Measurements from ENCODE around the gene B3GNT8. TPM values are rescaled to one million over a fixed set of nuclear protein-coding genes. Genes with fewer than 3 reads are reported as not detected.

The B3GNT8 gene
- polyA plus RNA-seq, 3 donors from 2014 or later, result 0.23 to 1.3 TPM; not detected in 1

DNA sequence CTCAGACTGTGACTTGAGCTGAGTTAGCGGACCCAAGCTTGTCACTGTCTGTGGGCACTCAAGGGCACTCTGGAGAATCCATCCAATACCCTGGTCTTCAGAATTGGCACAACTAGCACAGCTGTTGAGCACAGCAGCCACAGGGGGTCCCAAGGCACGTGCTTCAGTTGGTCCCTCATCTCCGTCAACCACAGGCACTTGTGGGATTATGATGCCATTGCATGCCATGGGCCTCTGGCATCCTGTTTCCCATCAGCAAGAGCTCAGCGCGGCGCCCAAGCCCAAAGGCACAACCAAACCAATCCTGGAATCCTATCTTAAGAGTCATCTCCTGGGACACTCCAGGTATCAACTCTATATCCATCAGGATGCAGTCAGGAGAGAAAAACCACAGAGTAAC is 3.7 kb upstream of the B3GNT8 start:
- peaks cover 6 to 16% (median 6%) of the 10 kb centered on the region in 3 donors for H3K36me3 Mint-ChIP-seq
- H3K27me3 Mint-ChIP-seq (ENCODE audit: low read depth in 3 of 3), result peaks cover 3 to 7% (median 5%) of the 10 kb centered on the region in 3 donors
- H3K9me3 Mint-ChIP-seq, result no peaks in the 10 kb centered on the region
- H3K4me3 Mint-ChIP-seq, result no peak overlapping the region
- peak overlapping the region in 1 of 6 donors; percentile 29 for H3K27ac Mint-ChIP-seq
- H3K4me1 Mint-ChIP-seq, result peaks cover 27 to 43% of the 10 kb centered on the region in 2 donors
- no peak for DNase-seq

DNA sequence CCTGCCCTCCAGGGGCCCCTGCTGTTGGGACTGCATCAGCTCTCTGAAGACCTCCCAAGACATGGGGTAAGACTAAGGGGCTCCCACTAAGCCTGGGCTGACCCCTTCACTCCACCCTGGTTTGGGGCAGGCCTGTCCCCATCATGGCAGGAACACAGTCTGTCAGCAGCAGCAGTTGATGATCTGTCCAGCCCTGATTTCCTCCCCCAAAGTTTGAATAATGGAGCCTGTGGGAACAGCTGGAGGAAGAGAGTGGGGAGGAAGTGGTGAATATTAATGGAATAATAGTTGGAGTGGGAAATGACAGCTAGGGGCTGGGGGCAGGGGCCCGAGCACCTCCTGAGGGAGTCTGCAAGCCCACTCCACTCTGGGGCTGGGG is 1.3 kb upstream of the B3GNT8 start:
- peaks cover 5 to 9% (median 5%) of the 10 kb centered on the region in 3 donors for H3K27me3 Mint-ChIP-seq (ENCODE audit: low read depth in 3 of 3)
- DNase-seq, result no peak
- H3K4me3 Mint-ChIP-seq, result peak overlapping the region in 4 of 5 donors; percentile 29 to 69 (median 48)
- H3K4me1 Mint-ChIP-seq, result peaks cover 35 to 37% of the 10 kb centered on the region in 2 donors
- peaks cover 3 to 12% (median 6%) of the 10 kb centered on the region in 3 donors for H3K36me3 Mint-ChIP-seq
- H3K9me3 Mint-ChIP-seq, result no peaks in the 10 kb centered on the region
- H3K27ac Mint-ChIP-seq, result peak overlapping the region in 3 of 6 donors; percentile 58 to 74 (median 61)

DNA sequence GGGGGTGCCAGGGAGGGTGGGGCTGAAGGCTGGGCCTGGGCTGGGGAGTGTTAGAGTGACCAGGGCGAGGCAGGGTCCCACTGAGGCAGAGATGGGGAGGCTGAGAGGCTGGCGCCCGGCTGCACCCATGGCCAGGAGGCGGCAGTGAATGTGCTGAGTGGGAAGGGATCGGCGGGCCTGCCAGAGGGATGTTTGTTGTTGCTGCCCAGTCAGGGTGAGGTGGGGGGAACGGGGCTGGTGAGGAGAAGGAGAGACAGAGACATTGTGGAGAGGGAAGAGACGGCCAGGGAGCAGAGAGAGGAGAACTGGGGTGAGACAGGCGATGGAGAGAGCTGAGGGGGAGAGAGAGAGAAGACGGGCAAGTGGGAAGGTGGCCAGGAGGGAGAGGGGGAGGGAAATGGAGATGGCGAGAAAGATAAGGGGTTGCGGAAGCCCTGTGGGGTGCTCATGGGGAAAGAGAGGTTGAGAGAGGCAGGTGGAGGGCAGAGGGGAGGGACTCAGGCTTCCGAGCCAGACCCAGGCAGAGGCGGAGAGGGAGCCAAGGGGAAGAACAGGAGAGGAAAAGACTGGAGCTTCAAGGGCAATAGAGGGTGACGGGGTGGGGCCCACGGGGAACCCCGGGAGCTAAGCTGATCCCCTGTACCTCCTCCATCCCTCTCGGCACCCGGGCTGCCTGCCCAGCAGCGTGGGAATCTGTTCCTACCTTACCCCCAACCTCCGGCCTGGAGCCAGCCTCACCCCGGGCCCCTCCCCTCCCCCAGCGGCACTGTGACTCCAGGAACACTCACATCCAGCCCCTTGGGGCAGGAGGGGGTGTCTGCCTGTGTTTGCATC is 690 bp upstream of the B3GNT8 start:
- peaks cover 5 to 9% (median 5%) of the 10 kb centered on the region in 3 donors for H3K27me3 Mint-ChIP-seq (ENCODE audit: low read depth in 3 of 3)
- peaks cover 3 to 12% (median 6%) of the 10 kb centered on the region in 3 donors for H3K36me3 Mint-ChIP-seq
- peak overlapping the region; percentile 74 to 97 (median 91) for H3K27ac Mint-ChIP-seq
- H3K4me3 Mint-ChIP-seq, result peak overlapping the region; percentile 87 to 94 (median 91)
- peaks cover 35 to 37% of the 10 kb centered on the region in 2 donors for H3K4me1 Mint-ChIP-seq
- peak; percentile 60 to 72 (median 67) for DNase-seq
- H3K9me3 Mint-ChIP-seq, result no peaks in the 10 kb centered on the region

DNA sequence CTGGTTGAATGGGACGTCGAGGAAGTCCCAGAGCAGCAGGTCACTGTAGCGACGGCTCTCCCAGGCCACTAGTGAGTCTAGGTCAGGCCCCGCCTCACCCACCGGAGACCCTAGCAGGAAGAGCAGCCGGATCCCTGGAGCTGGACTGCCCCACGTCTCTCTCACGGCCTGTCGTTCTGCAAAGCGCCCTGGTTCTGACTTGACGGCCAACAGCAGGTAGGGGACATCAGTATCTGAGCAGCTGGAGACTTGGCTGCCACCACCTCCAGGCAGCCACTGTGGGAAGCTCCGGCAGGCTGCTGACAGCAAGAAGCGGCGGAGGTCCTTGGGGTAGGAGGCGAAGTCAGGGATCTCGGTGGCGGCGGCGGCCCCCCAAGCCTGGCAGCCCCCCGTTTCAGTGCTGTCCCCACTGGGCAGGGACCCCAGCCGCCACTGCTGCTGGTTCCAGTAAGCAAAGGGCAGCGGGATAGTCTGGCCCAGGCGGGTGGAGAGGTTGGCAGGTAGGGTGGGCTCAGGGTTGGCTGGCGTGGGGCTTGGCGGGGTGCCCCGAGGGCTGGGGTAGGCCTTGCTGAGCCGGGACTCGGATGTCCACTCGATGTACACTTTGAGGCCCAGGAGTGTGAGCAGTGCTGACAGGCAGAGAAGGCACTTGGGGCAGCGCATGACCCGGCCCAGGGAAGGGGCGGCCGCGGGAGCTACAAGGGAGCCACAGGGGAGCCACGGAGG is 895 bp downstream of the B3GNT8 start:
- Mint-ChIP-seq H3K4me3 (peak overlapping the region; percentile 20 to 76 (median 21)), H3K4me1 (peaks cover 33 to 35% of the 10 kb centered on the region in 2 donors), H3K27me3 (ENCODE audit: low read depth in 3 of 3) (peaks cover 4 to 10% (median 5%) of the 10 kb centered on the region in 3 donors), H3K36me3 (peaks cover 3 to 17% (median 3%) of the 10 kb centered on the region in 3 donors), H3K27ac (peak overlapping the region in 4 of 6 donors; percentile 16 to 90 (median 53)), H3K9me3 (no peaks in the 10 kb centered on the region)
- DNase-seq, result no peak

DNA sequence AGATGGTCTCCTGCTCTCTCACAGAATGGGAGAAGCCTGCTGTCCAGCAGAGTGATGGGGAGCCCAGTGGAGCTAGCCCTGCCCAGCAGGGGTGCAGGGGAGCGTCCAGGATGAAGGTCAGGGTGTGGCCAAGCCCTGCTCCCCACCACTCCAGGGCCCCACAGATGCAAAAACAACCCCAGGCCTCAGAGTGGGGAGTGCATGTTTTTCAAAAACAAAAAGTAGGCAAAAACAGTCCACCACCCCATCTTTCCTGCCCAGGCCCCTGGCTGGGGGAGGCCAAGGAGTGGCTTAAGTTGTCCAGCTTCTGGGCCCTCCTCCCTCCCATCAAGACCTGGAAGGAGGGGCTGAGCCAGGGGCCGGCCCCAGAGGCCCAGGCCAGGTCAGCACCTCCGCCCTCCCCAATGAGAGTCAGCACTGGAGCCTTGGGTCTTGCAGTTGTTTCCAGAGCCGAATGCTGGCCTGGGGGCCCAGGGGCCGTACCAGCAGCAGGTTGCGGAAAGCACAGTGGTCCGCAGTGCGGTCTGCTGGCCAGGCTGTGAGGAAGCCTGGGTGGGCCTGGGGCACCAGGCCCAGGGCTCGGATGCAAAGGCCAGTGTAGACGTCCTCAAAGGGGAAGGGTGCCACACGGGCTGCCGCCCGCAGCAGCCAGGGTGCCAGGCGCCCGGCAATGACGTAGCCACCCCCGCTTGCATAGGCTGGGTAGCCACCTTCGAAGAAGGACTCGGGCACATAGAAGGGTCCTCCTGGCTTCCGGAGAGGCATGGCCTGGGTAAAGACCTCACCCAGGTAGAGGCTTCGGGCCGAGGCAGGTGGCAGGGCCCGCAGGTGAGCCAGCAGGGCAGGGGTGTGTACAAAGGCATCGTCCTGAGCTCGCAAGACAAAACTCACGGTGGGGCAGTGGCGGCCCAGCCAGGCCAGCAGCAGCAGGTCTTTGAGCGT is 1.7 kb downstream of the B3GNT8 start:
- peak overlapping the region in 3 of 5 donors; percentile 20 to 41 (median 21) for H3K4me3 Mint-ChIP-seq
- H3K4me1 Mint-ChIP-seq, result peaks cover 27 to 32% of the 10 kb centered on the region in 2 donors
- DNase-seq, result no peak
- H3K9me3 Mint-ChIP-seq, result no peaks in the 10 kb centered on the region
- H3K36me3 Mint-ChIP-seq, result peaks cover 3 to 21% (median 3%) of the 10 kb centered on the region in 3 donors
- peak overlapping the region in 2 of 6 donors; percentile 46 to 60 for H3K27ac Mint-ChIP-seq
- peaks cover 4 to 10% (median 5%) of the 10 kb centered on the region in 3 donors for H3K27me3 Mint-ChIP-seq (ENCODE audit: low read depth in 3 of 3)

DNA sequence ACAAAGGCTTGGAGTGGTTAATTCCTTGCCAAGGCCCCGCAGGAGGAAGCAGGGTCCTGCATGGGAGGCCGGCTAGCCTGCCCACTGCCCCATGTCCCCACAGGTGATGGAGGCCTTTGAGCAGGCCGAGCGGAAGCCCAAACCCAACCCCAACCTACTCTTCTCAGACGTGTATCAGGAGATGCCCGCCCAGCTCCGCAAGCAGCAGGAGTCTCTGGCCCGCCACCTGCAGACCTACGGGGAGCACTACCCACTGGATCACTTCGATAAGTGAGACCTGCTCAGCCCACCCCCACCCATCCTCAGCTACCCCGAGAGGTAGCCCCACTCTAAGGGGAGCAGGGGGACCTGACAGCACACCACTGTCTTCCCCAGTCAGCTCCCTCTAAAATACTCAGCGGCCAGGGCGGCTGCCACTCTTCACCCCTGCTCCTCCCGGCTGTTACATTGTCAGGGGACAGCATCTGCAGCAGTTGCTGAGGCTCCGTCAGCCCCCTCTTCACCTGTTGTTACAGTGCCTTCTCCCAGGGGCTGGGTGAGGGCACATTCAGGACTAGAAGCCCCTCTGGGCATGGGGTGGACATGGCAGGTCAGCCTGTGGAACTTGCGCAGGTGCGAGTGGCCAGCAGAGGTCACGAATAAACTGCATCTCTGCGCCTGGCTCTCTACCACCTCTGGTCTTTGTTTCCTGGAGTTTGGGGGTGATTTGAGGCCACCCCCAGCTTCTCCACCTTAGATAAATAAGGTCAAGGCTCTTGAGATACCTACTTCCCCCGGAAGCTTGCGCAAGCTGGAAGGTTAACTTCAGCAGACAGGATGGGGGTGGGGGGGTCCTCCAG is 2.6 kb downstream of the B3GNT8 start:
- Mint-ChIP-seq H3K4me3 (no peak overlapping the region), H3K4me1 (peaks cover 27 to 32% of the 10 kb centered on the region in 2 donors), H3K27me3 (ENCODE audit: low read depth in 3 of 3) (peaks cover 4 to 10% (median 5%) of the 10 kb centered on the region in 3 donors), H3K36me3 (peaks cover 3 to 26% (median 3%) of the 10 kb centered on the region in 3 donors), H3K9me3 (no peaks in the 10 kb centered on the region), H3K27ac (peak overlapping the region in 1 of 6 donors; percentile 66)
- DNase-seq, result no peak

DNA sequence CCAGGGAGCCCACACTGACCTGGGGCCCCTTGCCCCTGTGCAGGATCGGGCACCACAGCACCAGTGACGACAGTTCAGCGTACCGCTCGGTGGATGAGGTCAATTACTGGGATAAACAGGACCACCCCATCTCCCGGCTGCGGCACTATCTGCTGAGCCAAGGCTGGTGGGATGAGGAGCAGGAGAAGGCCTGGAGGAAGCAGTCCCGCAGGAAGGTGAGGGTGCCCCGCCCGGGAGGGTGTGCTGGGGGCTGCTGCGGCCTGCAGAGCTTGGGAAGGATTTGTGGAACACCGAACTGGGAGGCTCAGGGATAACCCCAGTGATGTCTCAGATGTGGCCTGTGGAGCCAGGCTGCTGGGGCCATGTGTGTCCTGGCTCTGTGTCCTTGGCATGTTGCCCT is 4.2 kb downstream of the B3GNT8 start:
- Mint-ChIP-seq H3K4me1 (peaks cover 12 to 19% of the 10 kb centered on the region in 2 donors), H3K27ac (no peak overlapping the region), H3K4me3 (no peak overlapping the region), H3K9me3 (no peaks in the 10 kb centered on the region), H3K27me3 (ENCODE audit: low read depth in 3 of 3) (peaks cover 4 to 10% (median 5%) of the 10 kb centered on the region in 3 donors), H3K36me3 (peaks cover 3 to 31% (median 3%) of the 10 kb centered on the region in 3 donors)
- DNase-seq, result no peak

DNA sequence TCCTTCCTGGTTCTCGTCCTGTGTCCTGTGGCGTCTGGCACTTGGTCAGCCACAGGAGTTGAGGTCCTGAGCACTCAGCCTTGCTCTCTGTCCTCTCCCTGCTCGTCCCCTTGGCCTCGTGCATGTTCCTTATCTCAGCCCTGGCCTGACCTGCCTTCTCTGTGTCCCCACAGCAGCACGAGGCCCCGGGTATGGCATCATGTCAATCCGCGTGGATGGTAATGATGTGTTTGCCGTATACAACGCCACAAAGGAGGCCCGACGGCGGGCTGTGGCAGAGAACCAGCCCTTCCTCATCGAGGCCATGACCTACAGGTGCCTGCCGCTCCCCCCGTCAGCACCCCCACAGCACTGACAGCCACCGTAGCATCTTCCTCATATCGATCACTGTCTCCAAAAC is 4.7 kb downstream of the B3GNT8 start:
- no peak overlapping the region for H3K27ac Mint-ChIP-seq
- no peak for DNase-seq
- H3K9me3 Mint-ChIP-seq, result no peaks in the 10 kb centered on the region
- peaks cover 7 to 14% of the 10 kb centered on the region in 2 donors for H3K4me1 Mint-ChIP-seq
- peaks cover 0 to 32% (median 3%) of the 10 kb centered on the region in 3 donors for H3K36me3 Mint-ChIP-seq
- H3K27me3 Mint-ChIP-seq (ENCODE audit: low read depth in 3 of 3), result peaks cover 2 to 5% (median 2%) of the 10 kb centered on the region in 3 donors
- H3K4me3 Mint-ChIP-seq, result peak overlapping the region in 1 of 5 donors; percentile 24

DNA sequence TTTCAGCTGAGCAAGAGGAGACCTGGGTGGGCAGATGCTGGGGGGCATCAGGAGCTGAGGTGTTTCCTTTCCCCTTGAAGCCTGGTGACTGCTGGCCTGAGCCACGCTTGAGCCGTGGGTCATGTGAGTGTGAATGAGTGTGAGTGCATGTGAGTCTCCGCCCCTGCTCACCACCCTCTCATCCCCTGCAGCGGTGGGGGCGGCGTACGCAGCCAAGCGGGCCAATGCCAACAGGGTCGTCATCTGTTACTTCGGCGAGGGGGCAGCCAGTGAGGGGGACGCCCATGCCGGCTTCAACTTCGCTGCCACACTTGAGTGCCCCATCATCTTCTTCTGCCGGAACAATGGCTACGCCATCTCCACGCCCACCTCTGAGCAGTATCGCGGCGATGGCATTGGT is 5.2 kb downstream of the B3GNT8 start:
- no peak for DNase-seq
- H3K27me3 Mint-ChIP-seq (ENCODE audit: low read depth in 3 of 3), result peaks cover 2 to 5% (median 2%) of the 10 kb centered on the region in 3 donors
- no peaks in the 10 kb centered on the region for H3K9me3 Mint-ChIP-seq
- no peak overlapping the region for H3K4me3 Mint-ChIP-seq
- peaks cover 4 to 11% of the 10 kb centered on the region in 2 donors for H3K4me1 Mint-ChIP-seq
- peaks cover 0 to 32% (median 3%) of the 10 kb centered on the region in 3 donors for H3K36me3 Mint-ChIP-seq
- H3K27ac Mint-ChIP-seq, result no peak overlapping the region

DNA sequence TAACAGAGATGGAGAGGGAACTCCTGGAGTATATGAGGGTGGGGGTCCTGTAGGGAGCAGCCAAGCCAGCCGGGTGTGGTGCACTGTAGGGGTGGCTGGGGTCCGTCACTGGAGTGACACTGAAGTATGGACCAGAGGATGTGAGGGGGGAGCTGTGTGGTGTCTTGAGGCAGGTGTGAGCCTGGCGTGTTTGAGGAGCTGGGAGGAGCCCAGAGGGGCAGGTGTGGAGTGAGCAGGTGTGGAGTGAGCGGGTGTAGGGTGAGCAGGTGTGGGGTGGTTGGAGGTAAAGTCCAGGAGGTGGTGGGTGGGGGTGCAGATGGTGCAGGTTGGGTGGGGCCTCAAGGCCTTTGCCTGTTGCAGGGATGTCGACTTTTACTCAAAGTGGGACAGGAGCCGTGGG is 5.9 kb downstream of the B3GNT8 start:
- peaks cover 0 to 8% of the 10 kb centered on the region in 2 donors for H3K4me1 Mint-ChIP-seq
- H3K27ac Mint-ChIP-seq, result peak overlapping the region in 1 of 6 donors; percentile 53
- peaks cover 0 to 32% (median 3%) of the 10 kb centered on the region in 3 donors for H3K36me3 Mint-ChIP-seq
- DNase-seq, result no peak
- H3K9me3 Mint-ChIP-seq, result no peaks in the 10 kb centered on the region
- H3K4me3 Mint-ChIP-seq, result no peak overlapping the region
- H3K27me3 Mint-ChIP-seq (ENCODE audit: low read depth in 3 of 3), result peaks cover 2 to 5% (median 4%) of the 10 kb centered on the region in 3 donors

DNA sequence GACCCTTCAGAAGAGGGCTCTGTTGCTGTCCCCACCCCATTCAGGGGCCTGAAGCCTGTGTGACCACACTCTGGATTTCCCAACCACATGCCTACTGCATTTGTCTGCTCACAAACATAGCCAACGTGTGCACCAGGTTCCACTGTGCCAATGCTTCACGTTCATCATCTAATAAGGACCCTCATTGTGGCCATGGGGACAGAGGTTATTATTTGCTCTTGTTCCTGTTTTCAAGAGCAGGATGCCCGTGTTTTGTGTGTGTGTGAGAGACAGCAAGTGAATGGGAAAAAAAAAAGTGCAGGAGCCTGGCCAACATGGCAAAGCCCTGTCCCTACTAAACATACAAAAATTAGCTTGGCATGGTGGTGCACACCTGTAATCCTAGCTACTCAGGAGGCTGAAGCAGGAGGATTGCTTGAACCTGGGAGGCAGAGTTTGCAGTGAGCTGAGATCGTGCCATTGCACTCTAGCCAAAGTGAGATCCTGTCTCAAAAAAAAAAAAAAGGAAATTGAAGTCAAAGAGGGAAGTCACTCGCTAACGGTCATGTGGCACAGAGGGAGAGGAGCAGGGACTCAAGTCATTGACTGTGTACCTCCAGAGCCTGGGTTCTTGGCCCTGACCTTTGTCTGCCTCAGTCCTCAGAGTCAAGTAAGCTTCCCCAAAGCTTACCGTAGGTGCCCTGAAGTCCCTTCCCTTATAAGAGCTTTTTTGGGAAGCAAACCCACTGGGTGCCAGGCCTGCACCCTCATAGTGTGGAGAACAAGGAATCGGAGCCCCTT is 6.9 kb downstream of the B3GNT8 start:
- no peak overlapping the region for H3K27ac Mint-ChIP-seq

More for the DNA sequence above, 6.9 kb downstream of the B3GNT8 start:
- DNase-seq, result no peak
- peaks cover 0 to 7% of the 10 kb centered on the region in 2 donors for H3K4me1 Mint-ChIP-seq
- no peaks in the 10 kb centered on the region for H3K9me3 Mint-ChIP-seq
- H3K36me3 Mint-ChIP-seq, result peaks cover 0 to 32% (median 3%) of the 10 kb centered on the region in 3 donors
- H3K4me3 Mint-ChIP-seq, result no peak overlapping the region
- H3K27me3 Mint-ChIP-seq (ENCODE audit: low read depth in 3 of 3), result peaks cover 2 to 5% (median 5%) of the 10 kb centered on the region in 3 donors

Measured in immature natural killer cell (primary cell).